A549 (cell line): Measurements from ENCODE around the gene STX8. TPM values are rescaled to one million over a fixed set of nuclear protein-coding genes. Genes with fewer than 3 reads are reported as not detected.

ENCODE experiments used
- ATAC-seq, 2 experiments: fragments of 200-7000 bp in 1 of 2; fragments of >200 bp in 1 of 2; cut with Nextera tagmentation in 1 of 2; cut with Tn5 transposase in 1 of 2; 3 replicates each; pipeline versions ENCODE4 v1.8.0 to v1.9.1; 2018 to 2020; ENCODE audit warnings: mild to moderate bottlenecking in 1 of 2, moderate library complexity in 1 of 2
- CTCF ChIA-PET: fragments of 300-600 bp; sonication (Branson Sonifier 250); formaldehyde crosslinking; extraction: SDS; loops from one replicate; lab custom pipeline; 2021; ENCODE audit warnings: antibody characterized with exemption, inconsistent platforms; lab: Yijun Ruan, JAX
- POLR2A ChIA-PET: fragments of 350-600 bp; formaldehyde crosslinking; extraction: SDS; loops from one replicate; lab custom pipeline; 2021; ENCODE audit warnings: antibody characterized with exemption, inconsistent platforms; lab: Yijun Ruan, JAX
- DNase-seq, 2 experiments: peaks; one replicate each; pipeline versions ENCODE4 v3.0.0 to v3.0.0-alpha.2; 2011 to 2016; ENCODE audit warnings: low read depth in 1 of 2, low spot score in 1 of 2
- FAIRE-seq: peaks from 2 replicates; lab custom pipeline; 2011; peaks lifted over from hg19 to GRCh38; lab: Jason Lieb, UNC
- H3K27ac ChIP-seq, 2 experiments: fragments of >200 bp; sonication (Bioruptor Twin); formaldehyde crosslinking; 3 replicates each; pipeline ENCODE4 v1.5.1; 2016 to 2017
- H3K4me1 ChIP-seq: fragments of >200 bp; sonication (Bioruptor Twin); formaldehyde crosslinking; 3 replicates; pipeline ENCODE4 v1.6.1; 2016
- H3K4me2 ChIP-seq: fragments of >200 bp; sonication (Bioruptor Twin); formaldehyde crosslinking; 3 replicates; pipeline ENCODE4 v1.6.1; 2016
- H3K4me3 ChIP-seq: fragments of >200 bp; sonication (Bioruptor Twin); formaldehyde crosslinking; 3 replicates; pipeline ENCODE4 v1.5.1; 2016
- H3K9me3 ChIP-seq: fragments of >200 bp; sonication (Bioruptor Twin); formaldehyde crosslinking; 3 replicates; pipeline ENCODE4 v1.6.1; 2016
- CBX2 ChIP-seq: fragments of 200-600 bp; sonication (generic); IDR thresholded peaks from 2 replicates; pipeline ENCODE4 v1.6.1; 2016; ENCODE audit warnings: low read depth, mild to moderate bottlenecking, borderline replicate concordance
- EHMT2 ChIP-seq: fragments of 200-600 bp; sonication (generic); IDR thresholded peaks from 2 replicates; pipeline ENCODE4 v1.6.1; 2016; ENCODE audit warnings: antibody characterized with exemption, low read depth, mild to moderate bottlenecking, moderate library complexity
- EP300 ChIP-seq, 2 experiments: fragments of >200 bp; sonication (Bioruptor Twin); formaldehyde crosslinking; IDR thresholded peaks; 2 replicates in 1 of 2; 3 replicates in 1 of 2; pipeline ENCODE4 v1.6.1; 2016 to 2017
- ESRRA ChIP-seq: fragments of 150-350 bp; IDR thresholded peaks from 2 replicates; pipeline ENCODE4 v1.6.1; 2014; ENCODE audit warnings: mild to moderate bottlenecking, low read length, borderline replicate concordance
- JUN ChIP-seq, 2 experiments: fragments of >200 bp; sonication (Bioruptor Twin); formaldehyde crosslinking; IDR thresholded peaks; 2 replicates in 1 of 2; 3 replicates in 1 of 2; pipeline ENCODE4 v1.6.1; 2016 to 2017
- KDM5A ChIP-seq: fragments of 200-600 bp; sonication (generic); IDR thresholded peaks from 2 replicates; pipeline ENCODE4 v1.6.1; 2016; ENCODE audit warnings: antibody characterized with exemption, mild to moderate bottlenecking
- MAZ ChIP-seq: fragments of 150-350 bp; IDR thresholded peaks from 2 replicates; pipeline ENCODE4 v1.6.1; 2014; ENCODE audit warnings: antibody characterized with exemption, low read depth, low read length, borderline replicate concordance
- POLR2AphosphoS2 ChIP-seq: conservative IDR thresholded peaks from 2 replicates; pipeline ENCODE4 v1.6.1; 2012; ENCODE audit warnings: low read length, improper control_type of control experiment, inconsistent platforms
- ZFP36 ChIP-seq: fragments of 450-650 bp; IDR thresholded peaks from 2 replicates; pipeline ENCODE4 v1.6.1; 2014; ENCODE audit warnings: borderline replicate concordance; ENCODE audit not compliant: partially characterized antibody
- WGBS: methylation state at CpG from one replicate; pipeline ENCODE4 v1.1.6; 2017; ENCODE audit errors: missing lambda C conversion rate; 5-methylcytosine and 5-hydroxymethylcytosine counted together
- polyA plus RNA-seq, 4 experiments: library from polyadenylated mRNA; depleted of rRNA in 3 of 4; stranded (reverse); fragments of >200 nt; fragmentation: RNase III in 1 of 4; extraction: RNeasy Plus Mini Kit Qiagen cat#74134 plus additional on column Dnase treatment in 1 of 4; gene quantifications; 2 replicates in 3 of 4; 3 replicates in 1 of 4; pipeline ENCODE4 v1.2.3, GENCODE V29; 2011 to 2017
- TF ChIP-seq, protein P1 (sequence below): IDR thresholded peaks from 2 replicates; pipeline ENCODE4 v1.6.1; 2012
- TF ChIP-seq, protein P2 (sequence below): IDR thresholded peaks from 2 replicates; pipeline ENCODE4 v1.6.1; 2012; ENCODE audit warnings: low read depth, borderline replicate concordance
- TF ChIP-seq, protein P3 (sequence below): fragments of 450-650 bp; IDR thresholded peaks from 2 replicates; pipeline ENCODE4 v1.6.1; 2014; ENCODE audit warnings: antibody characterized with exemption
- TF ChIP-seq, protein P4 (sequence below): fragments of 200-600 bp; sonication (generic); IDR thresholded peaks from 2 replicates; pipeline ENCODE4 v1.6.1; 2016; ENCODE audit warnings: antibody characterized with exemption, mild to moderate bottlenecking, moderate library complexity
- TF ChIP-seq, protein P5 (sequence below): fragments of 150-350 bp; IDR thresholded peaks from 2 replicates; pipeline ENCODE4 v1.6.1; 2014; ENCODE audit warnings: low read depth, mild to moderate bottlenecking, low read length

The STX8 gene
- polyA plus RNA-seq, 2 of the 4 experiments (the other 2 are of a cell fraction): 93.6 to 168 TPM

DNA sequence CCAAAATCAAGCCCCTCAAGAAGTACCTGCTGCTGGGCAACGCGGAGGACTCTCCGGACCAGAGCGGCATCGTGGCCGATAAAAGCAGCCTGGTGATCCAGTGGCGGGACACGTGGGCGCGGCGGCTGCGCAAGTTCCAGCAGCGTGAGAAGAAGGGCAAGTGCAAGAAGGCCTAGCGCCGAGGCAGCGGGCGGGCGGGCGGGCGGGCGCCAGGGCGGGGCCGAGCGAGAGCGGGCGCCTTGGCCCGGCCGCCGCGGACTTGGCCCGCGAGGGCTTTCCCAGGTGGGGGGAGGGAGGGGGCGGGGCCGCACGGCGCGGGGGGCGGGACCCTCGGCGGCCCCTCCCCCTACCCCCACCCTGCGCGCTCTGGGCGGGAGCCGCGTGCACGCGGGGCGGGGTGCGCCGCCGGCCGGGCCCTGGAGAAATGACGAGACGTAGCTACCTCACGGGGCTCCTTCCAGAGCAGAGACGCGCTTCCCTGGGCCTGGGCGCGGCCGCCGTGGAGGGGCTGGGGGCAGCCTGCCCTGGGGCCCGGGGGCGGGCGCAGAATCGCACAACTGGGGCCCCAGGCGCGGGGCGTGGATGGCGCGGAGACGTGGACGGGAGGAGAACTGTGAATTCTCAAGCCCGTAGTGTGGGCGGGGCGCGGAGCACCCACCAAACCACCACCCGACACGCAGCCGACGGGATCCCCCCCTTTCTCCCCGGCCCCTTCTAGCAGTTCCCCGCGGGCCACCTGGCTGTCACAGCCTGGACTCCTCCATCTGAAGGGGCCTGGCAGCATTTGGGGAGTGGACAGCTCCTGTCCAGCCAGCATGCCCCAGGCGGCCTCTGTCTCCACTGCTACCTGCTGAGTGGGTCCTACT, 335.6 kb downstream of the STX8 start:
- ATAC-seq (peak; percentile 52 to 77), FAIRE-seq (no peak)
- Histone ChIP-seq H3K4me2 (peak overlapping the region; percentile 92), H3K4me1 (peaks cover 14% of the 10 kb centered on the region; the same call in 2 of the 3 replicates)
- TF ChIP-seq JUN (IDR thresholded peaks at IDR 0.05): 0 out of 5 replicates have a peak, but pooled peaks of 1 of the 2 experiments have one; percentile 33
- no peak for TF ChIP-seq MAZ
- TF ChIP-seq, protein P1, sequence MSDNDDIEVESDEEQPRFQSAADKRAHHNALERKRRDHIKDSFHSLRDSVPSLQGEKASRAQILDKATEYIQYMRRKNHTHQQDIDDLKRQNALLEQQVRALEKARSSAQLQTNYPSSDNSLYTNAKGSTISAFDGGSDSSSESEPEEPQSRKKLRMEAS: peak; percentile 88
- TF ChIP-seq ESRRA: no peak
- TF ChIP-seq POLR2AphosphoS2: no peak
- no peak for TF ChIP-seq EHMT2
- TF ChIP-seq, protein P2, sequence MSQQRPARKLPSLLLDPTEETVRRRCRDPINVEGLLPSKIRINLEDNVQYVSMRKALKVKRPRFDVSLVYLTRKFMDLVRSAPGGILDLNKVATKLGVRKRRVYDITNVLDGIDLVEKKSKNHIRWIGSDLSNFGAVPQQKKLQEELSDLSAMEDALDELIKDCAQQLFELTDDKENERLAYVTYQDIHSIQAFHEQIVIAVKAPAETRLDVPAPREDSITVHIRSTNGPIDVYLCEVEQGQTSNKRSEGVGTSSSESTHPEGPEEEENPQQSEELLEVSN: peak; percentile 84
- TF ChIP-seq ZFP36: no peak
- TF ChIP-seq, protein P3, sequence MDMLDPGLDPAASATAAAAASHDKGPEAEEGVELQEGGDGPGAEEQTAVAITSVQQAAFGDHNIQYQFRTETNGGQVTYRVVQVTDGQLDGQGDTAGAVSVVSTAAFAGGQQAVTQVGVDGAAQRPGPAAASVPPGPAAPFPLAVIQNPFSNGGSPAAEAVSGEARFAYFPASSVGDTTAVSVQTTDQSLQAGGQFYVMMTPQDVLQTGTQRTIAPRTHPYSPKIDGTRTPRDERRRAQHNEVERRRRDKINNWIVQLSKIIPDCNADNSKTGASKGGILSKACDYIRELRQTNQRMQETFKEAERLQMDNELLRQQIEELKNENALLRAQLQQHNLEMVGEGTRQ: 0 out of 2 replicates have a peak, but pooled peaks have one; percentile 26
- no peak for TF ChIP-seq CBX2
- TF ChIP-seq KDM5A: no peak
- TF ChIP-seq, all 56 proteins: peak for 4
- Histone ChIP-seq H3K27ac (peak overlapping the region; percentile 76 to 85), H3K4me3 (peak overlapping the region; percentile 46), H3K9me3 (no peaks in the 10 kb centered on the region)
- DNase-seq: peak; percentile 50 to 66
- POLR2A ChIA-PET: interaction anchor here (1.3 kb wide), 1 partner anchor 23 kb away, joined by 3 read pairs; no protein-coding TSS in a partner anchor
- 37% methylated on average over 15 of the region's 84 CpGs for WGBS
- CTCF ChIA-PET: no interaction called here

DNA sequence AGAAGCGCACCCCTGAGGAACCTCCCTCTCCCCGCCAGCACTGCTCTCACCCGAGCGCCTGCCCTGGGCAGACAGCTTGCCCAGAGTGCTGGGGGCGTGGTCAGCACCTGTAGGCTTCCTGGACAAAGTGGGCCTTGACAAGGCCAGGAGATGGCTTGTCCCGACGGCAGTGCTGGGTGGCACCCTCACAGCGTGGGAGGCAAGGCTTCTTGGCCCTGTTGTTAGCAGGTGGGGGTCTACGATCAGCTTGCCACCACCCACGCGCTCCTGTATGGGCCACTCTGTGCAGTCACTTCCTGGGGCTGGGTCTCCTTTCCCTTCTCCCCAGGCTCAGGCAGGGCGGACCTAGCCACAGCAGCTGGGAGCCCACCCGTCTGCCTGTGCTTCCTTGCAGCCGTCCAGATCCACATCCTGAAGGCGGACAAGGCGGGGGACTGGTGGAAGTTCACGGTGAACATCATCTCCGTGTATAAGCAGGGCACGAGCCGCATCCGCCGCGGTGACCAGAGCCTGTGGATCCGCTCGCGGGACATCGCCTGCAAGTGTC, 336.3 kb downstream of the STX8 start:
- ATAC-seq (peak in 1 of 2 experiments; percentile 2; a peak in 1 of 6 replicates), DNase-seq (no peak), FAIRE-seq (no peak)
- TF ChIP-seq, protein P4, sequence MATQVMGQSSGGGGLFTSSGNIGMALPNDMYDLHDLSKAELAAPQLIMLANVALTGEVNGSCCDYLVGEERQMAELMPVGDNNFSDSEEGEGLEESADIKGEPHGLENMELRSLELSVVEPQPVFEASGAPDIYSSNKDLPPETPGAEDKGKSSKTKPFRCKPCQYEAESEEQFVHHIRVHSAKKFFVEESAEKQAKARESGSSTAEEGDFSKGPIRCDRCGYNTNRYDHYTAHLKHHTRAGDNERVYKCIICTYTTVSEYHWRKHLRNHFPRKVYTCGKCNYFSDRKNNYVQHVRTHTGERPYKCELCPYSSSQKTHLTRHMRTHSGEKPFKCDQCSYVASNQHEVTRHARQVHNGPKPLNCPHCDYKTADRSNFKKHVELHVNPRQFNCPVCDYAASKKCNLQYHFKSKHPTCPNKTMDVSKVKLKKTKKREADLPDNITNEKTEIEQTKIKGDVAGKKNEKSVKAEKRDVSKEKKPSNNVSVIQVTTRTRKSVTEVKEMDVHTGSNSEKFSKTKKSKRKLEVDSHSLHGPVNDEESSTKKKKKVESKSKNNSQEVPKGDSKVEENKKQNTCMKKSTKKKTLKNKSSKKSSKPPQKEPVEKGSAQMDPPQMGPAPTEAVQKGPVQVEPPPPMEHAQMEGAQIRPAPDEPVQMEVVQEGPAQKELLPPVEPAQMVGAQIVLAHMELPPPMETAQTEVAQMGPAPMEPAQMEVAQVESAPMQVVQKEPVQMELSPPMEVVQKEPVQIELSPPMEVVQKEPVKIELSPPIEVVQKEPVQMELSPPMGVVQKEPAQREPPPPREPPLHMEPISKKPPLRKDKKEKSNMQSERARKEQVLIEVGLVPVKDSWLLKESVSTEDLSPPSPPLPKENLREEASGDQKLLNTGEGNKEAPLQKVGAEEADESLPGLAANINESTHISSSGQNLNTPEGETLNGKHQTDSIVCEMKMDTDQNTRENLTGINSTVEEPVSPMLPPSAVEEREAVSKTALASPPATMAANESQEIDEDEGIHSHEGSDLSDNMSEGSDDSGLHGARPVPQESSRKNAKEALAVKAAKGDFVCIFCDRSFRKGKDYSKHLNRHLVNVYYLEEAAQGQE: no peak
- no peak for TF ChIP-seq EP300 (IDR thresholded peaks at IDR 0.05)
- TF ChIP-seq, protein P5, sequence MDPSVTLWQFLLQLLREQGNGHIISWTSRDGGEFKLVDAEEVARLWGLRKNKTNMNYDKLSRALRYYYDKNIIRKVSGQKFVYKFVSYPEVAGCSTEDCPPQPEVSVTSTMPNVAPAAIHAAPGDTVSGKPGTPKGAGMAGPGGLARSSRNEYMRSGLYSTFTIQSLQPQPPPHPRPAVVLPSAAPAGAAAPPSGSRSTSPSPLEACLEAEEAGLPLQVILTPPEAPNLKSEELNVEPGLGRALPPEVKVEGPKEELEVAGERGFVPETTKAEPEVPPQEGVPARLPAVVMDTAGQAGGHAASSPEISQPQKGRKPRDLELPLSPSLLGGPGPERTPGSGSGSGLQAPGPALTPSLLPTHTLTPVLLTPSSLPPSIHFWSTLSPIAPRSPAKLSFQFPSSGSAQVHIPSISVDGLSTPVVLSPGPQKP: no peak
- H3K4me1 ChIP-seq: peaks cover 14% of the 10 kb centered on the region; the same call in 2 of the 3 replicates
- ChIA-PET POLR2A (interaction anchor here (0.6 kb wide), 1 partner anchor 259 kb away, joined by 3 read pairs; no protein-coding TSS in a partner anchor), CTCF (interaction anchor here (0.6 kb wide), 1 partner anchor 182 kb away, joined by 3 read pairs; no protein-coding TSS in a partner anchor)
- 61% methylated on average over 20 of the region's 27 CpGs for WGBS
- H3K9me3 ChIP-seq: no peaks in the 10 kb centered on the region
- peak overlapping the region; percentile 46 for H3K4me3 ChIP-seq
- H3K4me2 ChIP-seq: peak overlapping the region; percentile 92
- peak overlapping the region; percentile 76 to 85 for H3K27ac ChIP-seq
